Spleen (tissue), 7 donors: ENCODE measurements around the gene CA5B.

ENCODE experiments used
- POLR2A ChIP-seq, 3 donors: fragments of 450-650 bp; IDR thresholded peaks; one replicate each; pipeline ENCODE4 v1.5.1; 2017; ENCODE audit warnings: antibody characterized with exemption in 3 of 3, mild to moderate bottlenecking in 1 of 3
- POLR2AphosphoS5 ChIP-seq, 3 donors: sonication (generic); formaldehyde crosslinking; IDR thresholded peaks; one replicate each; pipeline ENCODE4 v1.5.1; 2017; ENCODE audit warnings: antibody characterized with exemption in 3 of 3
- TF ChIP-seq, protein P1 (sequence below), 11 experiments: fragments of 200-600 bp in 7 of 11; fragments of 450-650 bp in 4 of 11; sonication (generic) in 4 of 11; IDR thresholded peaks in 8 of 11; conservative IDR thresholded peaks in 3 of 11; 1 replicate in 7 of 11; 2 replicates in 4 of 11; pipeline versions ENCODE4 v1.4.0 to v1.8.0; 2016 to 2021; ENCODE audit warnings: antibody characterized with exemption in 11 of 11, inconsistent platforms in 4 of 11, mild to moderate bottlenecking in 1 of 11
- donor health status: DM: no; HTN: no; CAD: no; lungs with moderate emphysema.
- donor health status: DM: no; HTN: no; CAD: no.
- donor health status: DM: no; HTN: no; CAD: no.

- TF ChIP-seq, protein P1, sequence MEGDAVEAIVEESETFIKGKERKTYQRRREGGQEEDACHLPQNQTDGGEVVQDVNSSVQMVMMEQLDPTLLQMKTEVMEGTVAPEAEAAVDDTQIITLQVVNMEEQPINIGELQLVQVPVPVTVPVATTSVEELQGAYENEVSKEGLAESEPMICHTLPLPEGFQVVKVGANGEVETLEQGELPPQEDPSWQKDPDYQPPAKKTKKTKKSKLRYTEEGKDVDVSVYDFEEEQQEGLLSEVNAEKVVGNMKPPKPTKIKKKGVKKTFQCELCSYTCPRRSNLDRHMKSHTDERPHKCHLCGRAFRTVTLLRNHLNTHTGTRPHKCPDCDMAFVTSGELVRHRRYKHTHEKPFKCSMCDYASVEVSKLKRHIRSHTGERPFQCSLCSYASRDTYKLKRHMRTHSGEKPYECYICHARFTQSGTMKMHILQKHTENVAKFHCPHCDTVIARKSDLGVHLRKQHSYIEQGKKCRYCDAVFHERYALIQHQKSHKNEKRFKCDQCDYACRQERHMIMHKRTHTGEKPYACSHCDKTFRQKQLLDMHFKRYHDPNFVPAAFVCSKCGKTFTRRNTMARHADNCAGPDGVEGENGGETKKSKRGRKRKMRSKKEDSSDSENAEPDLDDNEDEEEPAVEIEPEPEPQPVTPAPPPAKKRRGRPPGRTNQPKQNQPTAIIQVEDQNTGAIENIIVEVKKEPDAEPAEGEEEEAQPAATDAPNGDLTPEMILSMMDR (IDR thresholded peaks at IDR 0.05 in 8 of 11, conservative IDR thresholded peaks at IDR 0.05 in 3 of 11): no peak
- TF ChIP-seq POLR2A (IDR thresholded peaks at IDR 0.05): no peak
- no peak for TF ChIP-seq POLR2AphosphoS5 (IDR thresholded peaks at IDR 0.05)
Observed at GRCh38 chrX:15797707-15798106, 59.6 kb downstream of the CA5B start.
